DLD1 (cell line): ENCODE measurements around the gene RPS6KA2.

Source experiments
- in situ Hi-C: cut with HindIII; loops from 2 replicates; pipeline ENCODE4 v1.10.0; 2017; ENCODE audit warnings: low sequenced_read_pairs

Gene RPS6KA2

DNA sequence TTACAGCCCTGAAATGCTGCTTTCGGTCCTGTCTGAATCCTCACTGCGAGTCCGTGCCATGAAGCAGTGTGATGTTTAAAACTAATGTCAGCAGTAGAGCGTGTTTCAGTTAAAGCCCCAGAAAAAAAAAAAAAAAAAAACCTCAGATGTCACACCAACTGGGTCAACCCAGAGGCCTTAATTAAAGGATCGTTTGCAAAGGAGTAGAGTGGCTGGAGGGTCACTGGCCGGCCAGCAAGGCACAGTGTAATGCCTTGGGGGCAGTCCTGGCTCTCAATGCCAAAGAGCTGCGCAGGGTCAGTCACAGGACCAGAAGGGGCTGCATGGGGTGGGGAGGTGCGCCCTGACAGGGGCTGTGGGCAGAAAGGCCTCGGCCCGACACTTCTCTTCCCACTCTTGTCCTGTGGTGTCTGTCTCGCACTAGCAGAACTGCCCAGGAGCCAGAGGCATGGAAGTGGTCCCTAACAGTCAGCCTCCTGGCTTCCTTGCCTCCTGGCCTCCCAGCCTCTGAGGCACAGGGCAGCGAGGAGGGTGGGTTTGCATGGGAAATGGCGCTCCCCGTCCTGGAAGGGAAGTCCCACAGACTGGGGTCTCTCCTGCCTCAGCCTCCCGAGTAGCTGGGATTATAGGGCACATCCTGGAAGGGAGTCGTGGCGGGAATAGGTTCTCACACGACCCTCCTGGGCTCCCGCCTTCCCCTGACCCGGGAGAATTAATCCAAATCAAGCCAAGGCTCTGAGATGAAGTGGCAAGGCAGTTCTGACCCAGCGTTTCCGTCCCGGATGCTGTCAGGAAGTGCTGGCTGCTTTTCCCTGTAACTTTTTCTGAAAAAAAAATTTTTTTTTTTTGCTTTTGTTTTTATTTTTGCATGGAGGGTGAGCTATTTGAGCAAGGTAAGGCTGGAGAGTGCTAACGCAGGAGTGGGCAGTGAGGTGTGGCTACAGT, 190.6 kb downstream of the RPS6KA2 start:
- in situ Hi-C loops = no loop called here

DNA sequence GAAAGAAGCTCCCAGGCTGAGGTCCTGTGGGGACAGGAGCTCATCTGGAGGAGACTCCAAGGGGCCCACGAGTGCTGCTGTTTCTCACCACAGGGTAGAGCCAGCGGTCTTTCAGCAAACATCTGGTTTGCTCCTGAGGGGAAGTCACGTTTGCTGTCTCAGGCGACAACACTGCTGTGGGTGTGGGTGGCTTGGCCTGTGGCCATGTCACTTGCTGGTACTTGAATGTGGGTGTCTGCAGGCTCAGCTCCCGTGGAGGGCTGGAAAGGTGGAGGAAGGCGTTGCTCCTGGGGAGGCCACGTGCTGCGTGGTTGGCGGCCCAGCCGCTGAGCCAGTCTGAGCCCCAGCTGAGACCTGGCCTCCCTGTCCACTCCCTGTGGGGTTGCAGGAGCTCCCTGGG, 191.5 kb downstream of the RPS6KA2 start:
- in situ Hi-C loops = no loop called here

DNA sequence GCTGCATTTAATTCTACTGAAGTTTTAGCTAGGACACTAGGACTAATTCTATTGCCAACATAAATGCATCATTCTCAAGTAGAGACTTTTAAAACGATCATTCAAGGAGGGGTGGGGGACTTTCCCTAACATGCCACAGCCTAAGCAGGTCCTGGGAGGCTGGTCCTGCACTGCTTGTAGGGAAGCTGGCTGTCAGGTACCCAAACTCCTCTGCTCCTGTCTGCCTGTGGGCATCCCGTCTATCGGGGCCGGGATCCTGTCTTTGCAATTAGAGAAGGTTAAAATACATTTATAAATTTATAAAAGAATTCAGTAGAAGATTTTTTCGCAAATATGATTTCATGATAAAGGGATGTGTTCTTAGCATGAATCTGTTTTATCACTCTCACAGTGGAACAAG, 192.7 kb downstream of the RPS6KA2 start:
- in situ Hi-C loops = no loop called here

DNA sequence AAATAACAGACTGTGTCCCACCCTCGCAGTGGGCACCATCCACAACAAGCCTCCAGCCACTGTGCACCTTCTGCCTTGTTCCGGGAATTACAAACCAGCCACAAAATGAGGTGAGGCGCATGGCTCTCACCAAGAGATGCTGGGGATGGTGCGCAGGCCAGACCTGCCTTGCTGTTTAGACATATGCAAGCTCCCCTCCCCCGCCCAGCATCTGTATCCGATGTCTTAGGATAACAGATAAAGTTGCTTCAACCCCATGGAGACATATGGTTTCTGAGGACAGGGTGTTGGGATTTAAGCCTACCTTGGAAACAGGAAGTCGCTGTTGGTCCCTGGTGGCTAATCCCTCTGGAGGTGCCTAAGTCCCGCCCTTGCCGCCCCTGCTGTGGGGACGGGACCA, 194.0 kb downstream of the RPS6KA2 start:
- in situ Hi-C loops = no loop called here

DNA sequence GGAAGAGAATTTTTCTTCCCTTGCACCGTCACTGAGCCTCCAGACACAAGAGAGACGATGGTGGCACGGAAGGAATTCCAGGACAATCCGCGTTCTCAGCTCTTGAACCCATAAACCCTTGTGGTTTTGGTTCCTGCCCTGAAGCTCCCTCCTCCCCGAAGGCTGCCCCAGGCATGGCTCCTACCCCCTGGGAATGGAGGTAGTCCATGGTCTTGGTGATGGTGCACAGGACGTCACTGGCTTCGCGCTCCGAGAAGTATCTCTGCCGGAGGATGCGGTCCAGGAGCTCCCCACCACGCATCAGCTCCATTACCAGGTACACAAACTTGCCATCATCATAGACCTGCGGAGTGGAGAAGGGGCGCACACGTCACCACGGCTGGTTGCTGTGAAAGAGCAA, 196.8 kb downstream of the RPS6KA2 start:
- in situ Hi-C loops = no loop called here

DNA sequence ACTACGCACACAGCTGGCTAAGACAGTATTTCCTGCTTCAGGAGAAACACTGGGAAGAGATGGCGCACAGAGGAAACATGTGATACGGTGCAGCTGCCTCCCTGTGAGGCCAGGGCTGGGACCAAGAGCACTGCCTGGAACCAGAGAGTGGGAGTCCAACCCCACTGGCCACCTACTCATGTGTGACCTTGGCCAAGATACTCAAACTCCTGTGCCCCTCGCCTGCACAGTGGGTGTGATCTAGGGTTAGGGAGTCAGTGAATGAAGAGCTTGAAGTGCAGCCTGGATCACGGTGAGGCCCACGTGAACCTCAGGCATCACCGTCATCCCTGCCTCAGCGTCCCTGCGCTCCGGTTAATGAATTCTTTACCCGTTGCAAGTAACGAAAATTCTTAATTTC, 202.6 kb downstream of the RPS6KA2 start:
- in situ Hi-C loops = no loop called here

DNA sequence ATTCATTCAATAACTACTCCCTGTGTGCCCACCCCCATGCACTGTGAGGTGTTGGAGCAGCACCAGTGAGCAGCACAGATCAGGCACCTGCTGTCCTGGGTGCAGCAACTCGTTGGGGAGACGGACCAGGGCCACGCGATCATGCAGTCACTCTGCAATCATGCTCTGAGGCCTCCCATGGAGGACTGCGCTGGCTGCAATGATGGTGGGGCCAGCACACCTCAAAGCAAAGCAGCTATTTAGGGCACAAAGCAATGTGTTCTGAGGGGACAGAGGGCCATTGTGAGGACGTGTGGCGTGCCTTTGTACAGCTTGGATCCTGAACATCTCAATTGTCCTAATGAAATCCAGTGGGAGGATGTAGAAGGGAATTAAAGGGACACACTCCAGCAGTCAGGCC, 203.3 kb downstream of the RPS6KA2 start:
- in situ Hi-C loops = no loop called here

DNA sequence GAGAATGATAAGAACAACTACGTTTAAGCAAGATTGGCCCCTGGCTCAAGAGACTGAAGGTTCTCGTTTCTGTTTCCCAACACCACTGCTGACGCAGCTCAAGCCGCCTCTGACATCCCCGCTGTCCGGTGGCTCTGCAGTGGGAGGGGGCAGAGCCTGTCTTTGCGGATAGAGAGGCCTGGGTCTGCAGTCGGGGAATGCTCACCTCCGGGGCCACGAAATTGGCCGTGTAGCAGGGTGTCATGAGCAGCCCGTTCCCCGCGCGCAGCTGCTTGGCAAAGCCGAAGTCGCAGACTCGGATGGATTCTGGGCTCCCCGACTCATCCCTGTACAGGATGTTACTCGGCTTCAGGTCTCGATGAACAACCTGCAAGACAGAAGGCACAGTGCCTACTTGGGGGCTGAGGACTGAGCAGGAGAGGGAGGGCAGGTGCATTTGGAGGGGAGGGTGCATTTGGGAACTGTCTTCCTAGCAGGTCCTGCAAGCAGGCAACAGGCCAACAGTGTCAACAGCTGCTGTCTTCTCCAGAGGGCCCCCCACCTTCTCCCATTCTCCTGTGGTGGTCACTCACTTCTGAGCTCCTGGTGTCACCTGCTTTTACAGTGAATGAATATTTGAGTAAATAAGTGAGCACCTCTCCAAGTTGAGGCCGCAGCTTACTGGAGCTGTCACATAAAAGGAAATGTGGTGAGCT, 203.9 kb downstream of the RPS6KA2 start:
- in situ Hi-C loops = no loop called here

DNA sequence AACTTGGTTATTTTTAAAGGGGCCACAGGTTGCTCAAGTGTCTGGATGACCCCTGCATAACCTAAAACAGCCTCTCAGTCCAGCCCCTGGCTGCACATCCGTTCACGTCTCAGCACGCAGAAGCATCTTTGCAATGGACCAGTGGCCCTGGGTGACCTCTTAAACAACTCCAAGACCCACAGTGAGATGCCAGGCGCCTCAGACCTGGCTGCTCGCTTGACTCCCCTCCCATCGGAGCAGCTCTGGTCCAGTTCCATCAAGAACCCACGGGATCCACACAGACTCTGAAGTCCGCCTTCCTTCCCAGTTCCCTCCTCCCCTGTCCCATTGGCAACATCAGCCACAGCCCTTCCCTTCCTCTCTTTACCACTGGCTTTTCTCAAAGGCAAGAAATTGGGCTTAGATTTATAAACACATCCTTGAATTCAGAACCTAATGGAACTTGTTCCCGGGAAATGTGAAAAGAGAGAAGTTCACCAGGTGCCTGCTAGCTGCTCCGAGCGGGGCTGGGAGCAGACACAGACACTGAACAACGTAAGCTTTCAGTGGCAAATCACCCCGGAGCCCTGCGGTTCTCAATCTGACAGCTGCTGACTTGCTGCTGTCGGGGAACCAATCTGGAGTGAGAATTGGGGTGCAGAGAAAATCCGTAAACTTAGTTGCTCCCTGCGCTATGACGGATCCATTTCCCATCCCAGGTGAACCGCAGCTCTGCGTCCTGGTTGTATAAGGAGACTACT, 204.7 kb downstream of the RPS6KA2 start:
- in situ Hi-C loops = no loop called here

DNA sequence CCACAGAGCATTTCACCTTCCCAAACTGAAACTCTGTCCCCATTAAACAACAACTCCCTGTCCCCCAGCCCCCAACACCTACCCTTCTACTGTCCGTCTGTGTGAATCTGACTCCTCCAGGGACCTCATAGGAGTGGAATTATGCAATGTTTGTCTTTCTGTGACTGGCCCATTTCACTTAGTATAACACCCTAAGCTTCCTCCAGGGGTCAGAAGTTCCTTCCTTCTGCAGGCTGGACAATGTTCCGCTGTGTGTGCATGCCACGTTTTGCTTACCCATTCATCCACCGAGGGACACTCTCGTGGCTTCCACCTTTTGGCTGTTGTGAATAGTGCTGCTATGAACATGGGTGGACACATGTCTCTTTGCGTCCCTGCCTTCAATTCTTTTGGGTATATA, 206.7 kb downstream of the RPS6KA2 start:
- in situ Hi-C loops = no loop called here

DNA sequence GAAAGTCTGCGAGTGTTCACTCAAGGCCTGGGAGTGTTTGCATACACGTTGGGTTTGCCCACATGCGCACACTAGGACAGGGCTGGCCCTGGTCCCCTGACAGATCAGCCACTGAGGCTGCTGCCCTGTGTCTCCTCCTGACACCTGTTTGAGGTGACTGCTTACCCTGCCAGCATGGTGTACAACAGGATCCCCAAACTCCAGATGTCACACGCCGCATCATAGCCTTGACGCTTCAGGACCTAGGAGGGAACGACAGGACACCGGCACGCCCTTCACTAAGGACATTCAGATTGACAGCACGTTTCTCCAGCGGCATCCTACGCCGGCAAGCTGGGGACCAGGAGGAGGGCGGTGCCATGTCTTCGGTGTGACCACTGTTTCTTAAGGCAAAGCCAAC, 207.3 kb downstream of the RPS6KA2 start:
- in situ Hi-C loops = no loop called here

DNA sequence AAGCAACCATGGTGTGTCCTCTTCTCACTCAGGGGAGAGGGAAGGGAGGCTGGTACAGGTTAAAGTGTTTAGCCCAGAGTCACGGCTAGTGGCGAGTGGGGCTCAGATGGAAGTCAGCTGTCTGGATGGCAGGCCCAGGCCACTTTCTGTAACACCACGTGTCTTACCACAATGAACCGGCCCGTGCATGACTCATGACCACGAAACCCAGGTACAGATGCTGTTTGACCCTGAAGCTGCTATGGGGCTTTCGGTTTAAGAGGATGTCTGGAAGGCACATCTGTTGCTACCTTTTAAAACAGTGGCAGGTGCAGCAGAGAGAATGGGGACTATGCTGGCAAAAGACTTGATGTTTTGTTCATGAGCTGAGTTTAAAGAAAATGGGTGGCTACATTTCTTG, 207.8 kb downstream of the RPS6KA2 start:
- in situ Hi-C loops = no loop called here

DNA sequence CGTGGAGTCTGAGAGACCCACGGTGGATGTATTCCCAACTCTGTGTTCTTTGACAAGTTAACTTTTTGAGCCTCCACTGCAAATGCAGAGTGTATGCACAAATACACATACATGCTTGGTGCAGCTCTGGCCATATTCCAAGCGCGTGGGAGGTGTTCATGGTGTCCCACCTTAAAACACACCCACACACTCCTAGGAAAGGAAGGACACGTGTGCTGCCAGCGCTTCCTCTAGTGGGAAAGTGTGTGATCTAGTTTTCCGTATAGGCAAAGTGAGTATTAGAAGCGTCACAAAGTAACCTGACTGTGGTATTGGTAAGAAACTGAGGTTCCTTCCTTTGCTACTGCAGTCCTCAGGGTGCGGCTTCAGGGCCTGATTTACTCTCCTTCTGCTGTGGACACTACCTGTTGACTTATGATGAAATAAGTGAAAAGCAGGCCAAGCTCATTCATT, 208.3 kb downstream of the RPS6KA2 start:
- in situ Hi-C loops = no loop called here

DNA sequence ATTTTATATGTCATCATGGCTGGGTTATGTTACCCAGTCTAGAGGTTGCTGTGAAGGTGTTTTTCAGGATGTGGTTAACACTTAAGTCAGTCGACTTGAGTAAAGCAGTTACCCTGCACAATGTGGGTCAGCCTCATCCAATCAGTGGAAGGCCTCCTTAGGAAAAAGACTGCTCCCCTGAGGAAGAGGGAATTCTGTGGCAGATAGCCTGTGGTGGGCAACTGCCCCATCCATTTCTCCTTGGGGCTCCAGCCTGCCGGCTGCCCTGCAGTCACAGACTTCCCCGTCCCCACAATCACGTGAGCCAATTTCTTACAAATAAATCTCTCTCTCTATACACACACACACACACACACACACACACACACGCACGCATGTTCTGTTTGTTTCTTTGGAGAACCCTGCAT, 209.8 kb downstream of the RPS6KA2 start:
- in situ Hi-C loops = no loop called here

DNA sequence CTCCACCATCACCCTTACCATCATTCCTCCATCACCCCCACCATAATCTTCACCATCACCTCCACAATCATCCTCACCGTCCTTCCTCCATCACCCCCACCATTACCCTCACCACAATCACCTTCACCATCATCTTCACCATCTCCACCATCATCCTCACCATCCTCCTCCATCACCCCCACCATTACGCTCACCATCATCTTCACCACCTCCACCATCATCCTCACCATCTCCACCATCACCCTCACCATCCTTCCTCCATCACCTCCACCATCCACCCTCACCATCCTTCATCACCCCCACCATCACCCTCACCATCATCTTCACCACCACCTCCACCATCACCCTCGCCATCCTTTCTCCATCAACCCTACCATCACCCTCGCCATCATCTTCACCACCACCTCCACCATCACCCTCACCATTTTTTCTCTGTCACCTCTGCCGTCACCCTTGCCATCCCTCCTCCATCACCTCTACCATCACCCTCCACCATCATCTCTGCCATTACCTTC, 211.2 kb downstream of the RPS6KA2 start:
- in situ Hi-C loops = no loop called here

DNA sequence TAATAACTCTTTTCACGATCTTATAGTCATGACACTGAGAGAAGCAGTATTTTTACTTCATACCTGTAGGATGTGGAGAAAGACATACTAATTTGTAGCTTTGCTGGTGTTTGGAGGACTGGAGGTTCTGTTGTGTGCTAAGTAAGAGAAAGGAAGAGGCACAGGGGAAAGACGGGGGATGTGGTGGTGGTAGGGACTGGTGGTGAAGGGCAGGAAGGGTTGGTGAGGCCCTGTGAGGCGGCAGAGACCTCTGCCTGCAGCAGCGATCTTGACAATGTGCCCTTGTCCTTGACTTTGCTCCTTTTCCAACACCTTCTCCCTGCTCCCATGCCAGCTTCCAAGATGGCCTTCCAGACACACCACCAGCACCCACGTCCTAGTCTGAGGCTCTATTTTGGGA, 211.7 kb downstream of the RPS6KA2 start:
- in situ Hi-C loops = no loop called here

DNA sequence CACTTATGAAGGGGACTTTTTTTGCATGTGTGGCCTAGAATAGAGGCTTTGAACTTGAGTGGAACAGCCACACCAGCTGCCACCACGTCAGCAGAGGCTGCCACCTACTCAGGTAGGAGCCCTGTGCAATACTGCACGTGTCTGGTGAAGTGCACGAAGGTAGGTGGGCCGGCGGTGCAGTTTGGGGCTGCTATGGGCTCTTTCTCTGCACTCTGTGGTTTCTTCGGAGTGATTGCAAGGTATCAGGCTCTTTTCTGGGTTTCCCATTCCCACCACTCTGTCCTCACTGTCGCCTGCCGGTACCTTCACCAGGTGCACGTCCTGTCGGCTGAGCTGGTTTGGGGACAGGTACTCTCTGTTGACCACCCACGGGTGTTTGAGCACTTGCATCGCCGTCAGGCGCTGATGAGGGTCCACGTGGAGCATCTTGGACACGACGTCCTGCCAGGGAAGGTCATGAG, 213.5 kb downstream of the RPS6KA2 start:
- in situ Hi-C loops = no loop called here

DNA sequence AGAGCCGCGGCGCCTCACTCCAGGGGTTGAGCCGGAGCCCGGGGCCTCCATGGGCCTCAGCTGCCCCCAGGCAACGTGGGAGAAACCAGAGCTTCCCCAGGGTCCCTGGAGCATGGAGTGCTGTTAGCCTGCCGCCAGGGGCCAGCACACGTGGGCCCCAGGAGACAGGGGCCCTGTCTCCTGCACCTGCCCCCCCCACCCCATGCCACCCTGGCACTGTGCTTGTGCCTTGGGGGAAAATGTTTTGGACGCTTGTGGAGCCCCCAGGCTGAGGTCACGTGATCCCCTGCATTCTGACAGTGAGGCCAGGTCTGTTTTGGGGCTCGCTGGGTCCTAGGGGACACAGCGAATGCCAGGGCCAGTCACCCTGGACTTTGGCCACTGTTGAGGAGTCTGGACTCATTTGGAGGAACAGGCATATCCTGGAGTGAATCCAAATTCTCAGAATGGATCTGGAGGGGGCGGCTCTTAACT, 214.1 kb downstream of the RPS6KA2 start:
- in situ Hi-C loops = no loop called here

DNA sequence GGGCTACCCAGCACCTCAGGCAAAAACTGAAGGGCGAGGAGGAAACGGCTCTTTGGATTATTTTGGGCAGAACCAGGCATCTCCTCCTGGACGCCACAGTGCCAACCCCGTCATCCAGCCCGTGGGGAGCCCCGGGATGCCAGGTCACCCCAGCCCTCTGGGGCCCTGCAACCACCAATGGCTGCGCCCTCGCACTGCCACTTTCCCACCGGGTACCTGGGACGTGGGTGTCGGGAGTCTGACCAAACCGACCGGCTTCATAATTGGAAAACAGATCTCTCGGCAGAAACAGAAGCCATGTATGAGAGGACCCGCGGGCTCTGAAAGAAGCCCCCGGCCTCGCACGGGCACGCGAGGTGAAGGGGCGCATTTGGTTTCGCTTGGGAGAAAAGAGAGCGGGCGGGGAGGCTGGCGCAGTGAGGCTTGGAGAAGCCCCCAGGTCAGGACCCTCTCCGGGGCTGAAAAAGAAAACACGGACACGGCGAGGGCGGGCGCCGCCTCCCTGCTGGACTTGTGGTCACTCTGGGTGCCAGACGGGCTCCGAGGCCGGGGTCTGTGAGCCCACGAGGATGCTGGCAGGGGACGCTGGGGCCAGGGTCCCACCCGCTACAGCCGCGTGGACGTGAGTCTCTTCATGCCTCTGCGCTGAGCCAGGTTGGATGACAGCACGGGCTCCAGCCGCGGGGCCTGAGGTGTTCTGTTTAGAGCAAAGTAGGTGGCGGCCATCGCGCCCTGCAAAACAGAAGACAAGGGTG, 214.7 kb downstream of the RPS6KA2 start:
- in situ Hi-C loops = no loop called here

DNA sequence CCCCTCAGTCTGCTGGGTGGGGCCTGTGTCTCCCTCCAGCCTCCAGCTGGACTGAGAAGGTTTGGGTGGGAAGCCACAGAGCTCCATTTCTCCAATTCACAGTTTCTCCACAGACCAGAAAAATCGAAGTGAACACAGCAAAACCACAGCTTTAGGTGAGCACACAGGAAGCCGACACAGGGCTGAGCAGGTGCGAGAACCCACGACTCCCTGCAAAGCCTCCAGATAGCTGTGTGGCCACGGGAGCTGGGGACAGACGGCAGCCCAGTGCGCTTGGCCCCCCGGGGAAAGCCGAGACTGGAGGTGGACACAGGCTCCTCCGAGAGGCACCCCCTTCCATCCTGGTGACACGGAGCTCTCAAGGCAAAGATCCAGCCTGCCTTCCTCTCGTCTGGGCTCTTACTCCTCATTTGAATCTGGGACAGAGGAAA, 215.3 kb downstream of the RPS6KA2 start:
- in situ Hi-C loops = no loop called here
